ENCODE measurements around the gene AP3S2. TPM values are rescaled to one million over a fixed set of nuclear protein-coding genes. Genes with fewer than 3 reads are reported as not detected.

Gene AP3S2
- total RNA-seq, 2 donors from 2014 or later, result 41.8 to 50.6 TPM

DNA sequence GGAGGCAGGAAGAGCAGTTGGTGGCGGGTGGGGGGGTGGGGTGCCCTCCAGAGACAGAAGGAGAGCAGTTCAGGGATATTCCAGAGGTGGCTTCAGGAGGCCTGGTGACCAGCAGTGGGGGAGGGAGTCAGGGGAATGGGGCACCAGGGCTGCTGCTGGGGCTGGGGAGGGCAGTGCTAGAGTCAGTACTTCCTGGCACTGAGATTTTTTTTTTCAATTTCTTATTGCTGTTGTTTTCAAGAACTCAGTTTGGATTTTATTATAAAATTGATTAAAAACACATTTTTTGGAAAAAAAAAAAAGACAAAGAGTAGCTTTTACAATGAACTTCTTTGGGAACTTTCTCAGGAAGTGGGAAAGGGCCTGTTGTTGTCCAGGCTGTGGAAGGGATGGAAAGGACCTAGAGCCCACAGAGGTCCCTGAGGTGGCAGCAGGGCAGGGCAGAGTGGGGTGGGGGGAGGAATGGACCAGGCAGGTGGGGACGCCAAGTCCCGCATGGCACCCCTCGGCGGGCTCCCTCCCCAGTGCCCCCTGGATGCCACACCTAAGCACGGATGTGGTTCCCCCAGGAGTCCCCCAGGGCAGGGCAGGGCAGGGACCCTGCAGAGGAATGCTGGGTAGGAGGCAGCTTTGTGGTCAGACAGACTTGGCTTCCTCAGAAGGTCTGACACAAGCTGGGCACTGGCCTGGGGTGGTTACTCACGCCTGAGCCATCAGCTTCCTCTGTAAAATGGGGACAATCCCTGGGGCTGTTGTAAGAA lies 70.7 kb downstream of the AP3S2 start:
- H3K4me3 ChIP-seq, result no peak overlapping the region
- ATAC-seq (ENCODE audit: insufficient number of reproducible peaks, low FRiP score, low read depth), result no peak
- no peaks in the 10 kb centered on the region for H3K9me3 ChIP-seq
- H3K4me1 ChIP-seq (ENCODE audit: control insufficient read depth in 1 of 2, low read depth in 2 of 2), result peaks cover 3 to 6% of the 10 kb centered on the region in 2 donors
- no peaks in the 10 kb centered on the region for H3K27me3 ChIP-seq (replicated peaks; ENCODE audit: insufficient read depth)
- H3K27ac ChIP-seq, result no peak overlapping the region
- no peak for DNase-seq (ENCODE audit: low spot score)
- no peaks in the 10 kb centered on the region for H3K36me3 ChIP-seq
- TF ChIP-seq, protein P1, sequence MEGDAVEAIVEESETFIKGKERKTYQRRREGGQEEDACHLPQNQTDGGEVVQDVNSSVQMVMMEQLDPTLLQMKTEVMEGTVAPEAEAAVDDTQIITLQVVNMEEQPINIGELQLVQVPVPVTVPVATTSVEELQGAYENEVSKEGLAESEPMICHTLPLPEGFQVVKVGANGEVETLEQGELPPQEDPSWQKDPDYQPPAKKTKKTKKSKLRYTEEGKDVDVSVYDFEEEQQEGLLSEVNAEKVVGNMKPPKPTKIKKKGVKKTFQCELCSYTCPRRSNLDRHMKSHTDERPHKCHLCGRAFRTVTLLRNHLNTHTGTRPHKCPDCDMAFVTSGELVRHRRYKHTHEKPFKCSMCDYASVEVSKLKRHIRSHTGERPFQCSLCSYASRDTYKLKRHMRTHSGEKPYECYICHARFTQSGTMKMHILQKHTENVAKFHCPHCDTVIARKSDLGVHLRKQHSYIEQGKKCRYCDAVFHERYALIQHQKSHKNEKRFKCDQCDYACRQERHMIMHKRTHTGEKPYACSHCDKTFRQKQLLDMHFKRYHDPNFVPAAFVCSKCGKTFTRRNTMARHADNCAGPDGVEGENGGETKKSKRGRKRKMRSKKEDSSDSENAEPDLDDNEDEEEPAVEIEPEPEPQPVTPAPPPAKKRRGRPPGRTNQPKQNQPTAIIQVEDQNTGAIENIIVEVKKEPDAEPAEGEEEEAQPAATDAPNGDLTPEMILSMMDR (IDR thresholded peaks at IDR 0.05), result no peak

DNA sequence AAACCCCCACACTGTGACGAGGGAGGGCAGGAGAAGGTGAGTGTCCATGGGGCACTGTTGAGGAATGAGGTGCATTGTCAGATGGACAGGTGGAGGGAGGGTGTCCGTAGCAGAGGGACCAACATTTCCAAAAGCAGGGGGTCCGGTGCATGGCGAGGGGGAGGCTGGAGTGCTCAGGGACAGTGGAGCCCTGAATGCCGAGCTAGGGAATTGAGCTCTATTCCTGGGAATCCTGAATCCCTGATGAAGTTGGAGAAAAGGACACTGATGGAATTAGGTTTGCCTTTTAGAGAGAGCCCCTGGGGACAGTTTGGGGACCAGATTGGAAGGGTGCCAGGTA lies 71.2 kb downstream of the AP3S2 start:
- H3K4me3 ChIP-seq, result no peak overlapping the region
- DNase-seq (ENCODE audit: low spot score), result no peak
- peaks cover 0 to under 1% of the 10 kb centered on the region in 2 donors for H3K4me1 ChIP-seq (ENCODE audit: control insufficient read depth in 1 of 2, low read depth in 2 of 2)
- no peaks in the 10 kb centered on the region for H3K9me3 ChIP-seq
- TF ChIP-seq, protein P1 (IDR thresholded peaks at IDR 0.05), result no peak
- no peak overlapping the region for H3K27ac ChIP-seq
- no peak for ATAC-seq (ENCODE audit: insufficient number of reproducible peaks, low FRiP score, low read depth)
- no peaks in the 10 kb centered on the region for H3K27me3 ChIP-seq (replicated peaks; ENCODE audit: insufficient read depth)
- H3K36me3 ChIP-seq, result no peaks in the 10 kb centered on the region

DNA sequence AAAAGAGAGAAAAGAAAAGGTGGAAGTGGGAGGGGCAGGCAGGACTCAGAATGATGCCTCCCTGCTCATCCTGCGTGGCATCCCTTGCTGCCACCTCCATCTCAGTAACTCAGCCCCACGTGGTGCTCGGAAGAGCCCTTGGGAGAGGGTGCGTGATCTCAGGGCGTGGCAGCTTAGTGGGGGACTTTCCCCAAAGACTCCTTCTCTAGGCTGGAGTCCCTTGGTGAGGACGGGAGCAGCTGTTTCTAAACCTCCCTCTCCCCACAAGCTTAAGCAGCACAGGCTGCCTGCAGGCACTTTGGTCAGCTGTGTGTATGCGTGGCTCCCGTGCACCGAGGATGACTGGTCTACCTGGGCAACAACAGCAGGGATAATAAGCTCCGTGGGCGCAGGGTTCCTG lies 71.8 kb downstream of the AP3S2 start:
- Histone ChIP-seq H3K27me3 (replicated peaks; ENCODE audit: insufficient read depth) (no peaks in the 10 kb centered on the region), H3K27ac (no peak overlapping the region), H3K36me3 (no peaks in the 10 kb centered on the region), H3K9me3 (no peaks in the 10 kb centered on the region), H3K4me1 (ENCODE audit: control insufficient read depth in 1 of 2, low read depth in 2 of 2) (no peaks in the 10 kb centered on the region), H3K4me3 (no peak overlapping the region)
- TF ChIP-seq, protein P1 (IDR thresholded peaks at IDR 0.05), result no peak
- ATAC-seq (ENCODE audit: insufficient number of reproducible peaks, low FRiP score, low read depth), result no peak
- DNase-seq (ENCODE audit: low spot score), result no peak

DNA sequence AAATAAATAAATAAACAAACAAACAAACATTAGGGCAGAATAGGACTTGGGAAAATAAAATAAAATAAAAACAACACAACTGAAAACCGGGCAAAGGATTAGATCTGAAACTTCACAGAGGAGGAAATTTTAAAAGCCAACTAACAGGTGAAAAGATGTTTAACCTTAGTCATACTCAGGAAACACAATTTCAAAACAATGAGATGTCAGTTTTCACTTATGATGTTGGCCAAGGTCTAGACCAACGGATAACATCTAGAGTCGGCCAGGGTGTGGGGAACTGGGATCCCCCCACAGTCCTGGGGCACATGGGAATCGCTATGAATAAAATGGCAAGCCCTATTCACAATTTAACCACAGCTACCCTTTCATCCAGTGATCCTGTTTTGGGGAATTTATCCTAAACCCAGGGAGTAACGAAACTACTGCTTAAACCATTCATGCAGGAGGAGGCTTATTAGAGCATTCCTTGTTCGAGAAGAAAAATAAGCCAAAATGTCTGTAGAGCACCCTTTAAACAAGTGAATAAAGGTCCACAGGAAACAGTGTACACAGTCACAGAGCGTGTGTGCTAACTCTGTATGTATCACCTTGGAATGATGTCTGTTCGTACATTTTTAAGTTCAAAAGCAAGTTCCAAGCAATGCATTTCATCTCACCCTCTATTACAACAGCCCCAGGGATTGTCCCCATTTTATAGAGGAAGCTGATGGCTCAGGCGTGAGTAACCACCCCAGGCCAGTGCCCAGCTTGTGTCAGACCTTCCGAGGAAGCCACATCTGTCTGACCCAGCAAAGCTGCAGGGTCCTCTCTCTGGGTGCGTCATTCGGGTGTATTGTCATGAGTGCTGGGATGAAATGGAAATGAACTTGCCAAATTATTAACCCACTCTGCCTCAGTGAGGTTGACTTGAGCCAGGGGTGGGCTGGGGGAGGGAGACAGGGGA lies 72.9 kb downstream of the AP3S2 start:
- no peaks in the 10 kb centered on the region for H3K4me1 ChIP-seq (ENCODE audit: control insufficient read depth in 1 of 2, low read depth in 2 of 2)
- no peaks in the 10 kb centered on the region for H3K36me3 ChIP-seq
- H3K9me3 ChIP-seq, result no peaks in the 10 kb centered on the region
- H3K4me3 ChIP-seq, result no peak overlapping the region
- ATAC-seq (ENCODE audit: insufficient number of reproducible peaks, low FRiP score, low read depth) (no peak), DNase-seq (ENCODE audit: low spot score) (no peak)
- TF ChIP-seq, protein P1 (IDR thresholded peaks at IDR 0.05), result no peak
- no peaks in the 10 kb centered on the region for H3K27me3 ChIP-seq (replicated peaks; ENCODE audit: insufficient read depth)
- H3K27ac ChIP-seq, result no peak overlapping the region

DNA sequence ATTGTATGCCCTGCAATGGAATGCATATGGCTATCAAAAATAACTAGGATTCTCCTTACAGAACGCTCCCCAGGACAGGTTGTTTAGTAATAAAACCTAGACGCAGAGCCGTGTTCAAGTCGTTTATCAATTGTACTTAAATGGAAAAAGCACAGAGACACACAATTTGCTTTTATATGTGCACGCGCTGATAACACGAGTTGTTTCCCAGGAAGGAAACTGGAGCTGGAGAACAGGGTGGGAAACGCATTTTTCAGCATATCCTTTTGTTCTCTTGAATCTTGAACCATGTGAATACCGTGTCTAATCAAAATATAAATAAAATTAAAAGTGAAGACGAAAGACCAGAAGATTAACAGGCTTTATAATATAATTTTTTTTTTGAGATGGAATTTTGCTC lies 75.5 kb downstream of the AP3S2 start:
- H3K9me3 ChIP-seq, result no peaks in the 10 kb centered on the region
- no peak overlapping the region for H3K4me3 ChIP-seq
- DNase-seq (ENCODE audit: low spot score) (no peak), ATAC-seq (ENCODE audit: insufficient number of reproducible peaks, low FRiP score, low read depth) (no peak)
- TF ChIP-seq, protein P1 (IDR thresholded peaks at IDR 0.05), result no peak
- peaks cover 6% of the 10 kb centered on the region for H3K27me3 ChIP-seq (replicated peaks; ENCODE audit: insufficient read depth)
- no peak overlapping the region for H3K27ac ChIP-seq
- no peaks in the 10 kb centered on the region for H3K36me3 ChIP-seq
- H3K4me1 ChIP-seq (ENCODE audit: control insufficient read depth in 1 of 2, low read depth in 2 of 2), result peaks cover 0 to 3% of the 10 kb centered on the region in 2 donors

Data from thoracic aorta (tissue), 2 donors.